SK-N-SH (cell line): ENCODE measurements around the gene SCNN1A. TPM values are rescaled to one million over a fixed set of nuclear protein-coding genes. Genes with fewer than 3 reads are reported as not detected.

Source experiments
- CTCF ChIA-PET: fragments of 300-600, 350-600 bp; formaldehyde crosslinking; extraction: SDS; loops from one replicate; lab custom pipeline; 2021; lab: Yijun Ruan, JAX
- POLR2A ChIA-PET: fragments of 350-600 bp; sonication (Branson Sonifier 250); formaldehyde crosslinking; extraction: SDS; loops from one replicate; lab custom pipeline; 2020; ENCODE audit warnings: antibody characterized with exemption, inconsistent platforms; lab: Yijun Ruan, JAX
- DNase-seq: peaks from one replicate; pipeline ENCODE4 v3.0.0; 2012
- H2AFZ ChIP-seq: fragments of 200-600 bp; sonication (generic); 2 replicates; pipeline ENCODE4 v1.8.1; 2016; ENCODE audit warnings: antibody characterized with exemption, mild to moderate bottlenecking, low read depth
- H3F3A ChIP-seq: fragments of 200-600 bp; sonication (generic); replicated peaks from 2 replicates; pipeline ENCODE3; 2016; ENCODE audit warnings: antibody characterized with exemption, mild to moderate bottlenecking; ENCODE audit not compliant: insufficient read depth
- H3K27ac ChIP-seq, 2 experiments: fragments of 200-500 bp in 1 of 2; fragments of 200-600 bp in 1 of 2; sonication (Bioruptor generic) in 1 of 2; sonication (generic), shearing (Covaris generic) in 1 of 2; 2 replicates each; pipeline versions ENCODE4 v1.5.1 to v1.6.1; 2014 to 2016; ENCODE audit warnings: low read depth in 2 of 2, inconsistent platforms in 1 of 2, low read length in 1 of 2, mild to moderate bottlenecking in 1 of 2, mixed read lengths in 1 of 2
- H3K27me3 ChIP-seq: fragments of 200-600 bp; sonication (generic), shearing (Covaris generic); 2 replicates; pipeline ENCODE4 v1.6.1; 2016; ENCODE audit warnings: mixed run types; ENCODE audit not compliant: insufficient read depth
- H3K36me3 ChIP-seq, 2 experiments: fragments of 200-500 bp in 1 of 2; fragments of 200-600 bp in 1 of 2; sonication (Bioruptor generic) in 1 of 2; sonication (generic) in 1 of 2; replicated peaks in 1 of 2; 2 replicates each; pipeline versions ENCODE3 to v1.5.1; 2014 to 2016; ENCODE audit warnings: low read length in 1 of 2, mild to moderate bottlenecking in 1 of 2; ENCODE audit not compliant: insufficient read depth in 2 of 2, control insufficient read depth in 1 of 2
- H3K4me1 ChIP-seq, 2 experiments: fragments of 200-500 bp in 1 of 2; fragments of 200-600 bp in 1 of 2; sonication (Bioruptor generic) in 1 of 2; sonication (generic), shearing (Covaris generic) in 1 of 2; 2 replicates each; pipeline versions ENCODE4 v1.5.1 to v1.6.1; 2014 to 2016; ENCODE audit warnings: low read depth in 1 of 2, low read length in 1 of 2, mixed run types in 1 of 2; ENCODE audit not compliant: insufficient read depth in 2 of 2, control insufficient read depth in 1 of 2
- H3K4me2 ChIP-seq: fragments of 200-600 bp; sonication (generic), shearing (Covaris generic); 2 replicates; pipeline ENCODE4 v1.6.1; 2017; ENCODE audit warnings: mixed run types
- H3K4me3 ChIP-seq, 2 experiments: fragments of 200-500 bp in 1 of 2; fragments of 200-600 bp in 1 of 2; sonication (Bioruptor generic) in 1 of 2; sonication (generic), shearing (Covaris generic) in 1 of 2; 2 replicates each; pipeline versions ENCODE4 v1.5.1 to v1.8.1; 2014 to 2016; ENCODE audit warnings: low read depth in 2 of 2, inconsistent platforms in 1 of 2, low read length in 1 of 2, mild to moderate bottlenecking in 1 of 2, mixed read lengths in 1 of 2, moderate library complexity in 1 of 2
- H3K79me2 ChIP-seq: fragments of 200-600 bp; sonication (generic); 2 replicates; pipeline ENCODE4 v1.8.1; 2017; ENCODE audit warnings: mild to moderate bottlenecking; ENCODE audit not compliant: insufficient read depth
- H3K9ac ChIP-seq: fragments of 200-600 bp; sonication (generic); 2 replicates; pipeline ENCODE4 v1.6.1; 2017; ENCODE audit warnings: mixed run types
- H3K9me2 ChIP-seq: fragments of 200-600 bp; sonication (generic); 2 replicates; pipeline ENCODE4 v1.6.1; 2017; ENCODE audit warnings: mixed run types
- H3K9me3 ChIP-seq: fragments of 200-600 bp; sonication (generic); 2 replicates; pipeline ENCODE4 v1.6.1; 2017; ENCODE audit warnings: mixed run types, mild to moderate bottlenecking, moderate library complexity
- H4K20me1 ChIP-seq: fragments of 200-600 bp; sonication (generic); 2 replicates; pipeline ENCODE4 v1.6.1; 2017; ENCODE audit warnings: mild to moderate bottlenecking, mixed run types; ENCODE audit not compliant: insufficient read depth
- CTCF ChIP-seq: fragments of 200-600 bp; sonication (generic); IDR thresholded peaks from 2 replicates; pipeline ENCODE4 v1.6.1; 2017; ENCODE audit warnings: antibody characterized with exemption, mild to moderate bottlenecking, moderate library complexity
- ELF1 ChIP-seq: IDR thresholded peaks from 2 replicates; pipeline ENCODE4 v1.4.0; 2012
- EP300 ChIP-seq, 2 experiments: IDR thresholded peaks; 2 replicates each; pipeline versions ENCODE4 v1.4.0 to v1.6.1; 2012; ENCODE audit warnings: borderline replicate concordance in 1 of 2, low read depth in 1 of 2, low read length in 1 of 2
- EZH2phosphoT487 ChIP-seq: fragments of 200-600 bp; sonication (generic); IDR thresholded peaks from 2 replicates; pipeline ENCODE4 v1.6.1; 2017; ENCODE audit warnings: low read depth, mixed run types, mild to moderate bottlenecking, antibody characterized with exemption, moderate library complexity, borderline replicate concordance
- FOXJ3 ChIP-seq: sonication (generic); formaldehyde crosslinking; IDR thresholded peaks from 2 replicates; pipeline ENCODE4 v1.5.1; 2020; ENCODE audit warnings: mild to moderate bottlenecking, missing genetic modification reagents
- FOXM1 ChIP-seq: IDR thresholded peaks from 2 replicates; pipeline ENCODE4 v1.4.0; 2012; ENCODE audit warnings: low read depth, mild to moderate bottlenecking
- GABPA ChIP-seq: IDR thresholded peaks from 2 replicates; pipeline ENCODE4 v1.4.0; 2012; ENCODE audit warnings: low read depth, mild to moderate bottlenecking
- GATA2 ChIP-seq: sonication (generic); formaldehyde crosslinking; IDR thresholded peaks from 2 replicates; pipeline ENCODE4 v1.5.0; 2020; ENCODE audit warnings: mild to moderate bottlenecking, missing genetic modification reagents
- IRF3 ChIP-seq: fragments of 150-350 bp; IDR thresholded peaks from 2 replicates; pipeline ENCODE4 v1.6.1; 2016; ENCODE audit warnings: mild to moderate bottlenecking, low read depth, low read length
- MEF2A ChIP-seq: IDR thresholded peaks from 2 replicates; pipeline ENCODE4 v1.4.0; 2012; ENCODE audit warnings: low read depth, borderline replicate concordance
- MXI1 ChIP-seq: IDR thresholded peaks from 2 replicates; pipeline ENCODE4 v1.6.1; 2012; ENCODE audit warnings: mild to moderate bottlenecking, low read depth, low read length, improper control_type of control experiment
- NRF1 ChIP-seq: IDR thresholded peaks from 2 replicates; pipeline ENCODE4 v1.6.1; 2012; ENCODE audit warnings: low read depth, mild to moderate bottlenecking, low read length
- POLR2AphosphoS5 ChIP-seq: IDR thresholded peaks from 2 replicates; pipeline ENCODE4 v1.6.1; 2012; ENCODE audit warnings: low read depth, low read length
- RXRA ChIP-seq: IDR thresholded peaks from 2 replicates; pipeline ENCODE4 v1.4.0; 2012; ENCODE audit warnings: low read depth, mild to moderate bottlenecking, borderline replicate concordance
- SIN3A ChIP-seq: IDR thresholded peaks from 2 replicates; pipeline ENCODE4 v1.6.1; 2012; ENCODE audit warnings: low read depth, mild to moderate bottlenecking, low read length, moderate library complexity, borderline replicate concordance
- SMC3 ChIP-seq: IDR thresholded peaks from 2 replicates; pipeline ENCODE4 v1.6.1; 2012; ENCODE audit warnings: low read depth, low read length, improper control_type of control experiment
- USF2 ChIP-seq: fragments of 150-350 bp; IDR thresholded peaks from 2 replicates; pipeline ENCODE4 v1.6.1; 2017; ENCODE audit warnings: antibody characterized with exemption, low read length, low read depth, borderline replicate concordance
- ZBTB33 ChIP-seq: IDR thresholded peaks from 2 replicates; pipeline ENCODE4 v1.4.0; 2012; ENCODE audit warnings: low read depth, borderline replicate concordance
- WGBS: methylation state at CpG from one replicate; pipeline ENCODE4 v1.1.6; 2017; ENCODE audit warnings: low lambda C conversion rate; 5-methylcytosine and 5-hydroxymethylcytosine counted together
- polyA plus RNA-seq, 3 experiments: library from polyadenylated mRNA; depleted of rRNA; stranded (reverse); fragments of >200 nt; gene quantifications; 2 replicates each; pipeline ENCODE4 v1.2.3, GENCODE V29; 2012

SCNN1A gene
- polyA plus RNA-seq, 1 of the 3 experiments (the other 2 are of a cell fraction) = 1.6 TPM

- Histone ChIP-seq H3K9me3 (no peaks in the 10 kb centered on the region), H3K4me2 (no peak overlapping the region), H3K79me2 (no peaks in the 10 kb centered on the region), H3K4me1 (no peaks in the 10 kb centered on the region), H3K4me3 (no peak overlapping the region), H2AFZ (no peak overlapping the region), H3F3A (no peaks in the 10 kb centered on the region), H3K27ac (no peak overlapping the region), H4K20me1 (no peaks in the 10 kb centered on the region), H3K27me3 (no peaks in the 10 kb centered on the region), H3K36me3 (no peaks in the 10 kb centered on the region)
- ChIA-PET CTCF (interaction anchor here (1.2 kb wide), 1 partner anchor 12 kb away, joined by 3 read pairs; no protein-coding TSS in a partner anchor), POLR2A (no interaction called here)
- 76% methylated on average over 7 of the region's 7 CpGs for WGBS
- DNase-seq = no peak
- TF ChIP-seq USF2 (no peak), EZH2phosphoT487 (no peak), FOXM1 (no peak), FOXJ3 (CRISPR knock-in tag) (no peak), NRF1 (no peak), GATA2 (no peak), CTCF (no peak), ELF1 (no peak), MXI1 (no peak), EP300 (IDR thresholded peaks at IDR 0.05; ENCODE audit: borderline replicate concordance in 1 of 2, low read depth in 1 of 2, low read length in 1 of 2) (no peak), RXRA (no peak), SMC3 (no peak), MEF2A (no peak), ZBTB33 (no peak), IRF3 (no peak), POLR2AphosphoS5 (no peak), GABPA (no peak), SIN3A (no peak)
- TF ChIP-seq, all 33 proteins: peak for 0
- H3K9ac ChIP-seq = no peak overlapping the region
- H3K9me2 ChIP-seq = no peaks in the 10 kb centered on the region
Observed at GRCh38 chr12:6399884-6400644, 24.7 kb upstream of the SCNN1A start.
